Naive thymus-derived CD8-positive, alpha-beta T cell (primary cell): ENCODE data around the gene PARD3B. TPM values are rescaled to one million over a fixed set of nuclear protein-coding genes. Genes with fewer than 3 reads are reported as not detected.

Experiments used
- ATAC-seq, 2 donors: fragments of 150-1000 bp; cut with Tn5 transposase in 1 of 2; sonication (Bioruptor Pico), chemical (Tn5 transposase) in 1 of 2; 1 replicate in 1 of 2; 2 replicates in 1 of 2; pipeline ENCODE4 v1.10.0; 2021; ENCODE audit warnings: mild to moderate bottlenecking in 2 of 2, moderate library complexity in 2 of 2
- POLR2A ChIA-PET: fragments of 350-600 bp; sonication (Branson Sonifier 250); formaldehyde crosslinking; loops from one replicate; lab custom pipeline; 2021; ENCODE audit warnings: antibody characterized with exemption; lab: Charles Lee
- DNase-seq, 10 donors: peaks; one replicate each; pipeline versions ENCODE4 v3.0.0 to v3.0.0-alpha.2; 2020 to 2022
- H3K27ac Mint-ChIP-seq, 10 donors: one replicate each; pipeline ENCODE4 v1.8.0; 2020 to 2022; ENCODE audit warnings: mild to moderate bottlenecking in 10 of 10, mixed read lengths in 10 of 10, moderate library complexity in 4 of 10, inconsistent platforms in 1 of 10
- H3K27me3 Mint-ChIP-seq, 5 donors: one replicate each; pipeline ENCODE4 v1.8.0; 2021 to 2022; ENCODE audit warnings: mixed read lengths in 5 of 5
- H3K36me3 Mint-ChIP-seq, 3 donors: one replicate each; pipeline ENCODE4 v1.8.0; 2020 to 2022; ENCODE audit warnings: mixed read lengths in 3 of 3, mild to moderate bottlenecking in 2 of 3, inconsistent platforms in 1 of 3
- H3K4me1 Mint-ChIP-seq, 4 donors: one replicate each; pipeline ENCODE4 v1.8.0; 2021 to 2022; ENCODE audit warnings: mixed read lengths in 4 of 4
- H3K4me3 Mint-ChIP-seq, 10 donors: one replicate each; pipeline ENCODE4 v1.8.0; 2020 to 2022; ENCODE audit warnings: mild to moderate bottlenecking in 10 of 10, mixed read lengths in 10 of 10, moderate library complexity in 6 of 10, inconsistent platforms in 1 of 10
- H3K9me3 Mint-ChIP-seq, 9 donors: one replicate each; pipeline ENCODE4 v1.8.0; 2020 to 2022; ENCODE audit warnings: mixed read lengths in 9 of 9, mild to moderate bottlenecking in 3 of 9, inconsistent platforms in 1 of 9, moderate library complexity in 1 of 9
- polyA plus RNA-seq, 3 donors: library from polyadenylated mRNA; unstranded; fragments of 300-500 nt; fragmentation: Illumina TruSeq; gene quantifications; one replicate each; pipeline ENCODE4 v1.2.3, GENCODE V29; 2021
- total RNA-seq, 8 experiments: library from RNA in 2 of 8; stranded (reverse) in 2 of 8; gene quantifications; one replicate each; pipeline ENCODE4 v1.2.3 and lab custom pipeline; 2021 to 2026

The PARD3B gene
- total and polyA plus RNA-seq, 5 experiments from 2014 or later, result 0.22 to 3.8 (median 1.3) TPM; not detected in 1

- ATAC-seq (no peak), DNase-seq (no peak)
- POLR2A ChIA-PET, result no interaction called here
- Mint-ChIP-seq H3K27ac (no peak overlapping the region), H3K27me3 (peaks cover 3 to 15% (median 7%) of the 10 kb centered on the region in 5 donors), H3K4me1 (no peaks in the 10 kb centered on the region), H3K36me3 (no peaks in the 10 kb centered on the region), H3K4me3 (no peak overlapping the region), H3K9me3 (peaks cover 0 to 5% (median 0%) of the 10 kb centered on the region in 9 donors)
Observed at GRCh38 chr2:204770735-204771134, 225.5 kb downstream of the PARD3B start.

DNA sequence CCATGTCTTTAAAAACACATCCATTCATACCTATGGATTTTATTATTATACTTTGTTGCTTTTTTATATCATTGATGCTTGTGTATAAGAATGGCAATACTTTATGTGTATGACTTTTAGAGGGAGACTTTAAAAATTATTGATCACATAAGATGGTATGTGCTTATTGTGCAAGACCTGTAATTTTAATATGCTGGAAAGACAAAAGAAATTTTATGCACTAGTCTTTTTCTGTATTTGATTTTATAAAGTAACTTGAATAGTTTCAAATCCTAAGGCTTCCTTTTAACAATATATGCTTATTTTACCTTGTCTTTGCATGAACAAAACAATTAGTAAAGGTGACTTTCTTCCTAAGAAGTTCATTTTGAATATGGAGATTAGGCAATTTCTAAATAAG lies 226.4 kb downstream of the PARD3B start:
- H3K27ac Mint-ChIP-seq, result no peak overlapping the region
- H3K36me3 Mint-ChIP-seq, result no peaks in the 10 kb centered on the region

DNA sequence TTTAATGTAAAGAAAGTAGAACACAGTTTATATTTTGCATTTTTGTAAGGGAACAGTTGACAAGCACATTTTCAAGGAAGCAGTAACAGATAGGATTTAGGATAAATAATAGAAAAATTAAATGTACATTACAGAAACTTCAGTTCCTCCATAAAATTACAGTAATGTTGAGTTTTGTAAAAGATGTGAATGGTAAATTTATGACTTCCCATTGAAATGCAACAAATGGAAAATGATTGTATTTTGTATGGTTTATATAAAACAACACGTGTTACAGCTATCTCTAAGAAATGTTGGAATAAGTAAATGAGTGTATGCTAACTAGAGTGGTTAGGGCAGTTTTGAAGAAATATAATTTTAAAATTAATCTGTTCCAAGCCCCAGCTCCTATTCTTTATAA lies 227.3 kb downstream of the PARD3B start:
- no peaks in the 10 kb centered on the region for H3K4me1 Mint-ChIP-seq
- peaks cover 4 to 24% (median 7%) of the 10 kb centered on the region in 5 donors for H3K27me3 Mint-ChIP-seq
- ATAC-seq, result no peak
- POLR2A ChIA-PET, result no interaction called here
- no peaks in the 10 kb centered on the region for H3K36me3 Mint-ChIP-seq
- H3K4me3 Mint-ChIP-seq, result no peak overlapping the region
- no peak for DNase-seq
- H3K9me3 Mint-ChIP-seq, result peaks cover 0 to 5% (median 0%) of the 10 kb centered on the region in 9 donors
- H3K27ac Mint-ChIP-seq, result no peak overlapping the region

More for the DNA sequence above, 226.4 kb downstream of the PARD3B start:
- ATAC-seq (no peak), DNase-seq (no peak)
- Mint-ChIP-seq H3K4me3 (no peak overlapping the region), H3K4me1 (no peaks in the 10 kb centered on the region), H3K27me3 (peaks cover 4 to 23% (median 7%) of the 10 kb centered on the region in 5 donors), H3K9me3 (peaks cover 0 to 5% (median 0%) of the 10 kb centered on the region in 9 donors)
- POLR2A ChIA-PET, result no interaction called here

DNA sequence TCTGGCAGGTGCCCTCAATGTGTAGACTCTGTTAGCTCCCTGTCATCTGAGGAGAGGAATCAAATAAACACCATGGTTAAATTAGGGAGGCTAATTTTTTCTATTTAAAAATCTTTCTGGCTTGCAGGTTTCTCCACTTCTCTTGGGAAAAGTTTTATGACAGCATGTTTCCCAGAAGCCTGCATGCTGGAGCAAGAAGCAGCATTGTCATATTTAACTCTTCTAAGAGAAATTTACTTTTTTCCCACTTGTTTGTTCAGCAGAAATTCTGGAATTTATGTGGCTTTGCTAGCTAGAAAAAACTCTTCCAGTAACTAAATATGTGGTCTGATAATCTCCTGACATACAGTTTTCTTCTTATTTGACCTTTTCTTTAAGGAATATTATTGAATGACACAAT lies 230.5 kb downstream of the PARD3B start:
- H3K9me3 Mint-ChIP-seq, result peaks cover 0 to 4% (median 0%) of the 10 kb centered on the region in 9 donors
- peaks cover 5 to 24% (median 7%) of the 10 kb centered on the region in 5 donors for H3K27me3 Mint-ChIP-seq
- ATAC-seq (no peak), DNase-seq (no peak)
- POLR2A ChIA-PET, result no interaction called here
- no peaks in the 10 kb centered on the region for H3K36me3 Mint-ChIP-seq
- no peaks in the 10 kb centered on the region for H3K4me1 Mint-ChIP-seq
- H3K4me3 Mint-ChIP-seq, result no peak overlapping the region
- no peak overlapping the region for H3K27ac Mint-ChIP-seq

DNA sequence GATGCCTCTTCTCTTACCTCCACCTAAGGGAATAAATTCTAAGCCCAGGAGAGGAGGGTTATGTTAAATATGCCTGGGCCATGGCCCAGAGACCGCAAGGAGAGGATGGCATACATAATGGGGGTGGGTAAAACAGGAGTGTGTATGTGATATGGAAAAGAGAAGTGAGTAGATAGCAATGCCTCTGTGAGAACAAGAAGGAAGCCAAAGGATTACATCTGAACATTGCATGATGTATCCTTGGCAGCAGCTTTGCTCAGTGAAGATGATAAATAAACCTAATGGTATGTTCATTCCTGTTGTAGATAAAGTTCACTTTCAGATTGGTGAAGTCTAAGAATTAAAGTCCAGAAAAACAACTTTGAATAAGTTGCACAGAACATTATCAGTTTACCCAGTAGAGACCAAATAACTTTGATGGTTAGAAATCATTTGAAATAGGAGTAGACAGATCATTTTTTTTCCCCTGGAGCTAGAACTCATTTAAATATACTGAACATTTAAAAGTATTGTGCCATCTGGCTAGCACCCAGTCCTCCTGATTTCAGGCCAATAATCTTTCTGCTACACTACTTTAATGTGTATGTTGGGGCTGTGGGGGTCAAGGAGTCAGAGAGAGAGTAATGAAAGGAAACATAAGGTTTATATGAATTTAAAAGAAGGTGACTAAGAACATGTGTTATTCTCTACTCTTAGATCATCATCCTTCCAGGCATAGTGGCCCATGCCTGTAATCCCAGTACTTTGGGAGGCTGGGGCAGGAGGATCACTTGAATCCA lies 231.7 kb downstream of the PARD3B start:
- ATAC-seq, result no peak
- no peak for DNase-seq
- H3K9me3 Mint-ChIP-seq, result peaks cover 0 to 4% (median 0%) of the 10 kb centered on the region in 9 donors
- H3K4me3 Mint-ChIP-seq, result no peak overlapping the region
- no peaks in the 10 kb centered on the region for H3K4me1 Mint-ChIP-seq
- peaks cover 5 to 24% (median 7%) of the 10 kb centered on the region in 5 donors for H3K27me3 Mint-ChIP-seq
- POLR2A ChIA-PET, result no interaction called here
- H3K36me3 Mint-ChIP-seq, result no peaks in the 10 kb centered on the region
- no peak overlapping the region for H3K27ac Mint-ChIP-seq

GRCh38 chr2:204779771-204780170 lies 234.5 kb downstream of the PARD3B start:
- ATAC-seq (no peak), DNase-seq (no peak)
- Mint-ChIP-seq H3K9me3 (peaks cover 0 to 4% (median 0%) of the 10 kb centered on the region in 9 donors), H3K36me3 (no peaks in the 10 kb centered on the region), H3K4me1 (peaks cover 0 to 1% (median 0%) of the 10 kb centered on the region in 4 donors), H3K27me3 (peaks cover 0 to 11% (median 1%) of the 10 kb centered on the region in 5 donors), H3K27ac (no peak overlapping the region), H3K4me3 (no peak overlapping the region)
- POLR2A ChIA-PET, result no interaction called here

GRCh38 chr2:204781941-204782340 lies 236.7 kb downstream of the PARD3B start:
- peaks cover 0 to 2% (median 0%) of the 10 kb centered on the region in 5 donors for H3K27me3 Mint-ChIP-seq
- ATAC-seq, result no peak
- peaks cover 0 to 1% (median 0%) of the 10 kb centered on the region in 4 donors for H3K4me1 Mint-ChIP-seq
- DNase-seq, result no peak
- H3K4me3 Mint-ChIP-seq, result no peak overlapping the region
- no peak overlapping the region for H3K27ac Mint-ChIP-seq
- H3K36me3 Mint-ChIP-seq, result no peaks in the 10 kb centered on the region
- POLR2A ChIA-PET, result no interaction called here
- peaks cover 0 to 4% (median 0%) of the 10 kb centered on the region in 9 donors for H3K9me3 Mint-ChIP-seq

DNA sequence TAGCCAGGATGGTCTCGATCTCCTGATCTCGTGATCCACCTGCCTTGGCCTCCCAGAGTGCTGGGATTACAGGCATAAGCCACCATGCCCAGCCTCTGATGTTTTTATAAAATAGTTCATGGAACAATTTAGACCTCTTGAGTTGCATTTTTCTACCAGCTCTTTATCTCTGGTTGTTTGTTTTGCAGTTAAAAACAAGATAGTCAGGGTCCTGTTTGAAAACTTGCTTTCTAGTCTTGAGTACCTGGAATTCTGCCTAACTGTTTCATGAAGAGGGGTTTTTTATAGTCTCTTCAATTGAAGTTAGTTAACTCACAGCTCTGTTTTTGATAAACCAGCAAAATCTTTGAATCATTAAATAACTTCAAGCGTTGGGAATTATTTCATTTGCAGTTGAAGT lies 244.8 kb downstream of the PARD3B start:
- H3K4me1 Mint-ChIP-seq, result no peaks in the 10 kb centered on the region
- no peak overlapping the region for H3K27ac Mint-ChIP-seq
- no peaks in the 10 kb centered on the region for H3K27me3 Mint-ChIP-seq
- DNase-seq, result no peak
- no peaks in the 10 kb centered on the region for H3K36me3 Mint-ChIP-seq
- POLR2A ChIA-PET, result no interaction called here
- no peak overlapping the region for H3K4me3 Mint-ChIP-seq
- no peak for ATAC-seq
- H3K9me3 Mint-ChIP-seq, result no peaks in the 10 kb centered on the region

GRCh38 chr2:204791230-204791629 lies 246.0 kb downstream of the PARD3B start:
- no peaks in the 10 kb centered on the region for H3K36me3 Mint-ChIP-seq
- no peaks in the 10 kb centered on the region for H3K4me1 Mint-ChIP-seq
- no peaks in the 10 kb centered on the region for H3K27me3 Mint-ChIP-seq
- no peak for ATAC-seq
- POLR2A ChIA-PET, result no interaction called here
- H3K27ac Mint-ChIP-seq, result no peak overlapping the region
- no peak overlapping the region for H3K4me3 Mint-ChIP-seq
- no peak for DNase-seq
- H3K9me3 Mint-ChIP-seq, result no peaks in the 10 kb centered on the region

DNA sequence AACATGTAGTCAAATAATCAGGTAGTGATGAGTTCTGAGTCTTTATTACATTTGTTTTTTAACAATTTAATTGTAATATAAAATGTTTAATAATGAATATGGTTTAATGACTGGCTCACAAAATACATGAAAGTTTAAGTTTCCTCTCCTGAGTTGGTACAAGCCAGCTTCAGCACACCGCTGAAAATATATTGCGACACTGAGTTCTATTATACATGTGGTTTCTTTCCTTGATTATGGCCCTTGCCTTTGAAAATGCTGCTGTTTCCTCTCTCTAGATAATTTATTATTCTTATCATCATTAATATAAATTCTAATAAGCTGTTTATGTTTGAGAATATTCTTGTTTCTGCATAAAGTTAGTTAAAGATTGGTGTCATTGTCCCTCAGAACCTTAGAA lies 249.3 kb downstream of the PARD3B start:
- H3K4me1 Mint-ChIP-seq, result no peaks in the 10 kb centered on the region
- H3K27ac Mint-ChIP-seq, result no peak overlapping the region
- ATAC-seq (no peak), DNase-seq (no peak)
- POLR2A ChIA-PET, result no interaction called here
- H3K36me3 Mint-ChIP-seq, result no peaks in the 10 kb centered on the region
- H3K27me3 Mint-ChIP-seq, result no peaks in the 10 kb centered on the region
- H3K4me3 Mint-ChIP-seq, result no peak overlapping the region
- peaks cover 0 to 2% (median 0%) of the 10 kb centered on the region in 9 donors for H3K9me3 Mint-ChIP-seq

DNA sequence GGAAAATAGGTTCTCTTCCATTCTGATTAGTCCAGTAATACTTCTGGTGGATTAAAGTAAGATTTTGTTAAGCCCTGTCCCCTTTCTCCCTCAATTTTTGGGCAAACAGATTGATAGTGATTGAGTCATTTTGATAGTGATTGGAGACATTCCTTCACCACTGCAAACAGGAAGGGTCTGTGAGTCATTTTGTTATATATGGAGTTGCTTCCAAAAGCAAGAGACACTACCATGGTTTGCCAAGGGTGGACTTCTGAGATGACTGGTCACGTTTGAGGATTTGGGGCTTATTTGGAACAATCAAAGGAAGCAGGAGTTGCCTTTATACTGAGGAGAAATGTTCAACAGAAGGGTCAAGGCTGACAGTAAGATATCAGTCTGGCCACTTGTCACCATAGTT lies 249.9 kb downstream of the PARD3B start:
- H3K27me3 Mint-ChIP-seq, result no peaks in the 10 kb centered on the region
- no peak overlapping the region for H3K4me3 Mint-ChIP-seq
- H3K9me3 Mint-ChIP-seq, result peaks cover 0 to 6% (median 0%) of the 10 kb centered on the region in 9 donors
- DNase-seq (no peak), ATAC-seq (no peak)
- H3K27ac Mint-ChIP-seq, result no peak overlapping the region
- POLR2A ChIA-PET, result no interaction called here
- H3K4me1 Mint-ChIP-seq, result no peaks in the 10 kb centered on the region
- no peaks in the 10 kb centered on the region for H3K36me3 Mint-ChIP-seq

- H3K4me1 Mint-ChIP-seq, result no peaks in the 10 kb centered on the region
- no peak overlapping the region for H3K27ac Mint-ChIP-seq
- POLR2A ChIA-PET, result interaction anchor here (0.6 kb wide), 1 partner anchor 27 kb away, joined by 4 read pairs; no protein-coding TSS in a partner anchor
- H3K27me3 Mint-ChIP-seq, result no peaks in the 10 kb centered on the region
- no peaks in the 10 kb centered on the region for H3K36me3 Mint-ChIP-seq
- ATAC-seq (no peak), DNase-seq (no peak)
- H3K4me3 Mint-ChIP-seq, result no peak overlapping the region
- peaks cover 0 to 9% (median 0%) of the 10 kb centered on the region in 9 donors for H3K9me3 Mint-ChIP-seq
Observed at GRCh38 chr2:204796581-204796980, 251.3 kb downstream of the PARD3B start.

DNA sequence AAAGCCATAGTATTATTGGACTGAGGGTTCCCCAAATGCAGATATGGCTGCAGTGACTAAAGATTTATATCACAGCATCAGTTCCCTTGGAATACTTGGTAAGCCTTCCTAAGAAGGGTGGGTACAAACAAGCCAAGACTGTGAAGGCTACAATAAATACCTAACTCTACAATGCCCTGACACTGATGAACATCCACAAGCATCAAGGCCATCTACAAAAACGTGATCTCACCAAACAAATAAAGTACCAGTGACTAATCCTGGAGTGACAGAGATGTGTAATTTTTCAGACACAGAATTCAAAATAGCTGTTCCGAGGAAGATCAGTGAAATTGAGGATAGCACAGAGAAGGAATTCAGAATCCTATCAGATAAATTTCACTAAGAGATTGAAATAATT lies 254.5 kb downstream of the PARD3B start:
- POLR2A ChIA-PET, result no interaction called here
- H3K36me3 Mint-ChIP-seq, result peaks cover 0 to 3% (median 0%) of the 10 kb centered on the region in 3 donors
- no peaks in the 10 kb centered on the region for H3K27me3 Mint-ChIP-seq
- no peak overlapping the region for H3K27ac Mint-ChIP-seq
- peaks cover 5 to 13% (median 6%) of the 10 kb centered on the region in 4 donors for H3K4me1 Mint-ChIP-seq
- ATAC-seq (no peak), DNase-seq (no peak)
- peaks cover 0 to 14% (median under 1%) of the 10 kb centered on the region in 9 donors for H3K9me3 Mint-ChIP-seq
- H3K4me3 Mint-ChIP-seq, result no peak overlapping the region
